HG03558 (cell line): Measurements from ENCODE around the gene SLC39A7.
"Not testable (repeated sequence)": the region's sequence is repeated elsewhere in the genome, so short reads cannot be mapped to it uniquely, and the experiment has no call there.

Source experiments
- ATAC-seq: cut with Tn5 transposase; IDR thresholded peaks from one replicate; pipeline ENCODE4 v1.9.1; 2021; ENCODE audit warnings: moderate number of reproducible peaks; ENCODE audit not compliant: unreplicated experiment; ENCODE audit errors: extremely low read depth

Gene SLC39A7

GRCh38 chr6:33217246-33217645 lies 16.6 kb downstream of the SLC39A7 start:
- no peak for ATAC-seq

GRCh38 chr6:33217681-33218080 lies 17.0 kb downstream of the SLC39A7 start:
- ATAC-seq, result no peak

GRCh38 chr6:33226503-33227120 lies 25.9 kb downstream of the SLC39A7 start:
- not testable (repeated sequence) for ATAC-seq

- no peak for ATAC-seq
Measured at GRCh38 chr6:33235221-33235634, 34.6 kb downstream of the SLC39A7 start.

- no peak for ATAC-seq
Measured at GRCh38 chr6:33236328-33236727, 35.7 kb downstream of the SLC39A7 start.

GRCh38 chr6:33236852-33237251 lies 36.2 kb downstream of the SLC39A7 start:
- ATAC-seq, result no peak

- ATAC-seq, result no peak
Measured at GRCh38 chr6:33237741-33238140, 37.1 kb downstream of the SLC39A7 start.

GRCh38 chr6:33241968-33242367 lies 41.3 kb downstream of the SLC39A7 start:
- no peak for ATAC-seq

- no peak for ATAC-seq
Measured at GRCh38 chr6:33243476-33243875, 42.8 kb downstream of the SLC39A7 start.

GRCh38 chr6:33247977-33248642 lies 47.4 kb downstream of the SLC39A7 start:
- ATAC-seq, result no peak

GRCh38 chr6:33248643-33248931 lies 47.9 kb downstream of the SLC39A7 start:
- no peak for ATAC-seq

- peak; percentile 61 for ATAC-seq
Measured at GRCh38 chr6:33248932-33249731, 48.5 kb downstream of the SLC39A7 start.

GRCh38 chr6:33249732-33250630 lies 49.3 kb downstream of the SLC39A7 start:
- ATAC-seq, result no peak

- no peak for ATAC-seq
Measured at GRCh38 chr6:33250731-33251130, 50.1 kb downstream of the SLC39A7 start.

GRCh38 chr6:33251395-33252012 lies 50.8 kb downstream of the SLC39A7 start:
- no peak for ATAC-seq

GRCh38 chr6:33252759-33253158 lies 52.1 kb downstream of the SLC39A7 start:
- ATAC-seq, result no peak
